ENCODE results near the gene COMT.

DNA sequence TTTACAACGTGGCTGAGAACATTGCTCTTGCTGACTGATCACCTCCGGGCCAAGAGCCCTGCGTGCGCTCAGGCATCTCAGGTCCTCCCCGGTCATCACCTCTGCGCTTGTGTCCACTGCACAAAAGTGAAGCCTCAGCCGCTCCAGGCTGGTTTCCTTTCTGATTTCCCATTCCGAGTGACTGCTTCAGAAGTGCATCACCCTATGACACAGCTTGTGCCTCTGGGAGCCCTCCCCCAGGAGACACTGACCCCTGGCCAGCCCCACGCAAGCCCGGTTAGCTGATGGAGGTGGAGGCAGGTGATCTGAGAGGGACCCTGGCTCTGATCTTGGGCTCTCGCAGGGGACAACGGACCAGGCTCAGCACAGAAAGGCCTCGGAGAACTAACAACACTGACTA, 48.6 kb upstream of the COMT start:
- TF ChIP-seq POLR2A (IDR thresholded peaks at IDR 0.05) = no peak
- no peak for TF ChIP-seq EP300 (IDR thresholded peaks at IDR 0.05)

Data from ovary (tissue), 1 donor.